GM15510 (cell line): Measurements from ENCODE around the gene PCGF5.

Experiments
- POLR2A ChIP-seq: IDR thresholded peaks from 3 replicates; pipeline ENCODE4 v1.6.1; 2011; ENCODE audit warnings: borderline replicate concordance; ENCODE audit not compliant: insufficient read length; ENCODE audit errors: extremely low read depth

Gene PCGF5

DNA sequence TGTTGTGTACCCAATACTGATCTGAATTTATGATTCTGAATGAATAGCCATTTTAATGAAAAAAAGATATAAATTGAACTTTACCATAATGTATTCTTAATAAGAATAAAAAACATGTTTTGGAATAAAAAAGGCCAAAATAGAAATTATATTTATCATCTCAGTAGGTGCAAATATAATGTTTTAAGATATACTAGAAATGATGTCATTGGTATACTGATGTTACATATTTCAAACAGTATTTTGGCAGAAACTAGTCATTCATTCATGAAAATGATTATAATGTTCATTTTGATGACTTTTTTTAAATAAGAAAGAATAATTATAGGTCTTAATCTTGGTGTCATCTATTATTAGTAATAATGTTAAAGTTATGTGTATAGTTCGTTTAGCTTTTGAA, 9.2 kb downstream of the PCGF5 start:
- no peak for TF ChIP-seq POLR2A

DNA sequence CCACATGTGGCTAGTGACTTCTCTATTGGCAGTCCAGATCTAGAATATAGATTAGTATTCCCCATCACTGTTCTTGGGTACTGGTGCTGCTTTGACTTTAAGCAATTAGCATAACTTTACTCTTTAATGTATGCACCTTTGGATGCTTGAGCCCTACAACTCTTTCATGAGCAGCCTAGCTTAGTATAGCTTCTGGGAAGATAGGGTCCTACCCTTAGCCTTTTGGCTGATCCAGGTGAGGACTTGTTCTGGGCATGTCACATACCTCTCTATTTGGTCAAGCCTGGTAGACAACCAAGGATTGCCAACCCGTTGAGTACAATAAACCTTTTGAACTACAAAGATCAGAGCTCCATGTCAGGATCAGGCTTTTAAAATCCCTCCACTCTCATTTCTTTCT, 17.7 kb downstream of the PCGF5 start:
- no peak for TF ChIP-seq POLR2A

GRCh38 chr10:91239789-91240188, 19.3 kb downstream of the PCGF5 start:
- no peak for TF ChIP-seq POLR2A

GRCh38 chr10:91242940-91243339, 22.5 kb downstream of the PCGF5 start:
- no peak for TF ChIP-seq POLR2A

DNA sequence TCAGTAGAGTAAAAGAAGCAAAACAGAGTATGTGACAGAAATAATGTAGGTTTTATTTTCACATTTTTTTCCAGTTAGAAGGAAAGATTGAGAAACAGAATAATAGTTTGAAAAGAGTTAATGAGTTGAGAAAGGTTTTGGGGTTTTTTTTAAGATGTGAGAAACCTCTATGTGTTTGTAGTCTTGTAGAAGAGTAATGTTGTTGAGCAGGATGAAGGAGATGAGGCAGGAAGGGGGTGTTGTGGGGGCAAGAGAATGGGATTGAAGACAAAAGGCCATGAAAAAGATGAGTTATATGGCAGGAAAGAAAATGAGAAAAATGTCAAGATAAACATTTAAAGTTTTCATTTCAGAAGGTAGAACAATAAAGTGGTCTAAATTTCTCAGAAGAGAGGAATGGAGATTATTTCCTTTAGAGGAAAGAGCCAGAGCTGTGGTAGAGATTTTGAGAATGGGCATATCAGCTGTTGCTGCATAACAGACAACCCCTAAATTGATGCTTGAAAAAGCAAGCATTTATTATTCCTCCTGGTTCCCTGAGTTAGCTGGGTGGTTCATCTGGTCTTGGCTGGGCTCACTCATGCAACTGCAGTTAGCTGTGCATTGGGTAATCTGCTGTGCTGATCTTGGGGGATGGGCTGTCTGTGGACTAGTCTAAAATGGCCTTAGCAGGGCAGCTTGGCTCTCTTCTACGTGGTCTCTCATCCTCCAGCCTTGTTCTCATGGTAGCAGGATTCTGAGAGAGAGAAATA, 27.1 kb downstream of the PCGF5 start:
- TF ChIP-seq POLR2A = no peak

DNA sequence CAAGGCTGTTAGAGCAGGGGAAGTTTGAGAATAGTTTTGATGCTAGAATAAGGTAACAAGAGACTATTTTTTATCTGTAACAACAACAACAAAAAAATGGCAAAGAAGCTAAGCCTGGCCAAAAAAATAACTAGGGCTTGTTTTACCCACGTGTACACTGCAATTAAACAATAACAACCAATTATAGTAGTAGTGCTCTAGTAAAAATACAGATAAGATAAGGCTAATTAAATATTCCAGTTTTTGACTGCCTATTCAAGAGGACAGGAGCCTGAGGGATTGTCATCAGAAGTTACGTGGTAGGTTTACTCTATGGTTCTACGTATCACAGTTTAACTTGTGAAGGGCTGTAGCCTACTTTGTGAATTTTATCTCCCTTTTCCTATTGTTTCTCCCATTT, 29.2 kb downstream of the PCGF5 start:
- TF ChIP-seq POLR2A = no peak

- TF ChIP-seq POLR2A = no peak
Measured at GRCh38 chr10:91250341-91250740, 29.9 kb downstream of the PCGF5 start.

DNA sequence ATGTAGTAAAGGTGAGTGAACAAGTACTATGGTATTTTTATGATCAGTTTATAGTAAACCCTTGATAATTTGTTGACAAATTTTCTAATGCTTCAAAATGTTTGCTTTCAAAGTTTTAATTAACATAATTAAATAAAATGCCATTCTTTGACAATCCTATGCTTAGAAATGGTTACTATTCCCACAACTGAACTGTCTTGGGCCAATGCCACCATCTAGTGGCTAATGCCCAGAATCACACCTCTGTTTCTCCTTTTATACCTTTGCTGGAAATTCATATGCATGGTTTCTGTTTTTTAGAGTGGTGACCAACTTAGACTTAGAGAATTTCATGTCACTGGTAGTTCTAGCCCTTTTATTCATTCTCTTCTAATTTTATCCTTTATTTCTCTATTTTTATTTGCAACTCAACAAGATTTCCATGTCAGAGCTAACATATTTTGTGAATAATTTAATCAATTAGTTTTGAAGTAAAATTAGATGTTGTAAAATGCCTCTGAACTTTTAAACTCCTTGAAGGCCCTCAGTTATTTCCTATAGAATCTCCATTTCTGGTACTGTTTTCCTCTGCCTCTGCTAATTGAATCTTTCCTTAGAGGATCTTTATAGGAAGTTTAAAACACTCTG, 31.1 kb downstream of the PCGF5 start:
- no peak for TF ChIP-seq POLR2A

GRCh38 chr10:91253300-91253699, 32.8 kb downstream of the PCGF5 start:
- TF ChIP-seq POLR2A = no peak

GRCh38 chr10:91257310-91257709, 36.8 kb downstream of the PCGF5 start:
- TF ChIP-seq POLR2A = no peak

- no peak for TF ChIP-seq POLR2A
Measured at GRCh38 chr10:91271886-91272285, 51.4 kb downstream of the PCGF5 start.

- no peak for TF ChIP-seq POLR2A
Measured at GRCh38 chr10:91284486-91285090, 64.1 kb downstream of the PCGF5 start.

DNA sequence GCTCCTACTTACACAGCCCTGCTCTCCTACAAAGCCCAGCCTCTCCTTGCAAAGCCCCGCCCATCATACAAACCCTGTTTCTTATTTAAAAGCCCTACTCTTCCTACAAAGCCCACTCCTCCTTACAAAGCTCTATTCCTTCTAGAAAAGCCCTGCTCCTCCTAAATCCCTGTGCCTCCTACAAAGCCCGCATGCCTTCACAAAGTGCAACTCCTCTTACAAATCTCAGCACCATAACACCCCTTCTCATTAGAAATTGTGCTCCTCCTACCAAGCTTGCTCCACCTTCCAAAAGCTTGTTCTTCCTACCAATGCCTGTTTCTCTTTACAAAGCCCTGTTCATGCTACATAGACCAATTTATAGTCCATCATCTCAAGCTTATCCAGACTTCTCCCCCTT, 66.1 kb downstream of the PCGF5 start:
- TF ChIP-seq POLR2A = no peak

GRCh38 chr10:91287276-91287675, 66.8 kb downstream of the PCGF5 start:
- TF ChIP-seq POLR2A = no peak

GRCh38 chr10:91287912-91288311, 67.4 kb downstream of the PCGF5 start:
- no peak for TF ChIP-seq POLR2A

- no peak for TF ChIP-seq POLR2A
Measured at GRCh38 chr10:91289305-91289704, 68.8 kb downstream of the PCGF5 start.

- TF ChIP-seq POLR2A = no peak
Measured at GRCh38 chr10:91290607-91291006, 70.1 kb downstream of the PCGF5 start.
